Activated T-helper 1 cell treated with Interleukin-2 at 50 U/mL for 16 hours (primary cell): ENCODE data around the gene SEC61B.
"Not testable (repeated sequence)": the region's sequence is repeated elsewhere in the genome, so short reads cannot be mapped to it uniquely, and the experiment has no call there.

Source experiments
- DNase-seq: peaks from one replicate; pipeline ENCODE4 v3.0.0-alpha.2; 2020; ENCODE audit warnings: low read depth

SEC61B gene

DNA sequence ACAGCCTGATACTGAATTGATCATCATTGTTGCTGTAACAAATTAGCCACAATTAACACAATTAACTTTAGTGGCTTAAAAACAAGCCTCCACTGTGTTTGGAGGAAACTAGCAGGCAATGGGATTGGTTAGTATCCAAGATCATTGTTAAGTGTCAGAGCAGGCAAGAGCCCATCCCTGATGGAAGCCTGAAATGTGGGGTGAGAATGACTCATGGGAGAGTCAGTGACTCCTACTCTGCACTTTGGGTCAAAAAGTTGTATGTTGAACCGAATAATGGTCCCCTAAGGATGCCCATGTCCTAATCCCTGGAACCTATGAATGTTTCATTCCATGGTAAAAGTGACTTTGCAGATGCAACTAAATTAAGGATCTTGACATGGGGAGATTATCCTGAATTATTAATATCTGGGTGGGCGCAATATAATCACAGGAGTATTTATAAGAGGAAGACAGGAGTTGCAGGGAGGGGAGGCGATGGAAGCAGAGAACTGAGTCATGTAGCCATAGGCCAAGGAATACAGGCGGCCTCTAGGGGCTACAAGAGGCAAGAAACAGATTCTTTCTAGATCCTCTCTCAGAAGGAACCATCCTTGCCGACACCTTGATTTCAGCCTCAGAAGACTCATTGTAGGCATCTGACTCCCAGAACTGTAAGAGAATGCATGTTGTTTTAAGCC is 29.2 kb upstream of the SEC61B start:
- no peak for DNase-seq

DNA sequence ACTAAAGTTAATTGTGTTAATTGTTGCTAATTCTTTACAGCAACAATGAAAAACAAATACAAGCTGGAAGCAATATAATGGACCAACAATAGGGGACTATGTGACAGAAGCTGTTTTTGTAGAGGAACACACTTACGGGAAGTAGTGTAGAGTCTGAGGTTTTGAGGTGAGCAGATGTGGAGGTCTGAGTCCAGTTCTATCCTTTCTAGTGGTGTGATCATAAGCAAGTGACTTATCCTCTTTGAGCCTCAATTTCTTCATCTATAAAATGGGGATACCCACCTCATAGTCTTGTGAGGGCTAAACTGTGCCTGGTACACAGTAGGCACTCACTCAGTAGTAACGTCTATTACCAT is 28.6 kb upstream of the SEC61B start:
- no peak for DNase-seq

DNA sequence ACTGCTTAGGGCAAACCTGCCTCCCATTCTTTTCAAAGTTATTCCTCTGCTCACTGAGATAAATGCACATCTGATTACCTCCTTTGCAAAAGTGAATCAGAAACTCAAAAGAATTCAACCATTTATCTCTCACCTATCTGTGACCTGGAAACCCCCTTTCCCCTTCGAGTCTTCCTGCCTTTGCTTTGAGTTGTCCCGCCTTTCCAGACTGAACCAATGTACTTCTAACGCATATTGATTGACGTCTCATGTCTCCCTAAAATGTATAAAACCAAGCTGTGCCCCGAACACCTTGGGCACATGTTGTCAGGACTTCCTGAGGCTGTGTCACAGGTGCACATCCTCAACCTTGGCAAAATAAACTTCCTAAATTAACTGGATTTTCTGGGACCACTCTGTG is 25.6 kb upstream of the SEC61B start:
- DNase-seq, result not testable (repeated sequence)

DNA sequence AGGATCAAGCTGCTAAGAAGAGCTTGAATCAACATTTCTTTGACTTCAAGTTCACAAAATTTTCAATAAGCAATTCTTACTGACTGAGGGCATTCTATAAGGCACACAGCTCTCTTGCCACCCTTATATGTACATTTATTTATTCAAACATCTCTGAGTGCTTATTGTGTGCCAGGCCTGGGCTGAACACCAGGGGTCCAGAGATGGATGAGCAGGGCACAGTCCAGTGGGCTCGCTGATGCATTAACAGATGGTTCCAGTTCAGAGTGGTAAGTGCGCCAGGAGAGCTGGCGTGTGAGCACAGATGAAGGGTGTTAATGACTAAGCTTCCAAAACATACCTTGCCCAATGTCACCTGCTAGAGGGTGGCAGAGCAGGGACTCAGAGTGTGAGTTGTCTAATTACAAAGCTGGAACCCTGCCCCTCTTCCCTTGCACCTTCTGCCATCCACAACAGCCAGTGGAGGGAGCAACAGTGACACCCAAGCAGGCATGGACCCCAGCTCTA is 24.9 kb upstream of the SEC61B start:
- DNase-seq, result no peak

DNA sequence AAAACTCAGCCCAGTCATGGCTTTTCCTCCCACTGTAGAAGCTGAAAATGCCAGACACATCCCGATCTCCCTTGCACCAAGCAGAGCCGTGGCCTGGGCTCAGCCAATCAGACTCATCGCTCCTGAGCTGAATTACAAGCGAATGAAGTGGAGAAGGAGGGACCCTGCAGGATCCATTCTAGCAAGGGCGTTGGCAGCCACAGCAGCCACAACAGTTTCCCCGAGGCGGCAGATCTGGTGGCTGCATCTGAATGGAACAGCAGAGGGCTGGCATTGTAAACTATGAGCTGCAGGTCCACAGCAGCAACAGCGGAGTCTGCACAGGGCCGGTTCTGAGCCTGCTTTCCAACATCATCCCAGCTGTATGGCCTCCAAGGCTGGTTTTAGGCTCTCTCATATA is 24.1 kb upstream of the SEC61B start:
- no peak for DNase-seq

DNA sequence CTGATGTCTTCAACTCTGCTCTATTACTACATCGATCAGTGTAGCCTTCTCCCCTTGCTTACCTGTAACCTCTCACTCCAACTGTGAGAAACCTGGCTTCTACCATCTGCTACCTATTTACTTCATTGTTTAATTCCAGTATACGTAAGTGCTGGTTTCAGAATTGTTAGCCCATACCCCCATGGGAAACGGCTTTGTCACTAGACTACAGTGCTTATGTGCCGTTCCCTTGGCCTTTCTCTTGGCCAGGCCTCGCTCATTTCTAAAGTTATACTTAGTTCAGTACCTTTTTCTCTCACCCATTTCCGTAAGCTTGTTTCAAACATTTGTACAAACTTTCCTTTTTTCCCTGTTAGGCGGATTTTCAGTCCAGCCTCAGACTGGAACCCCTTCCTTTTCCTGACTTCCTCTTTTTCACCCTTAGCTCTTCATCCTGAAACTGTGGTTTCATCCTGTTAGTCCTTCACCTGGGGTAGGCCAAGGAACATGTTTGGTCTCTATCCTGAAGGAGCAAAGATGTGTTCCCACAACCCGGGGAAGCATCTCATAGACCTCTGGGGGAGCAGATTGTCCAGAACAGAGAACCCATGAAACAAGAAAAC is 22.0 kb upstream of the SEC61B start:
- DNase-seq, result no peak

DNA sequence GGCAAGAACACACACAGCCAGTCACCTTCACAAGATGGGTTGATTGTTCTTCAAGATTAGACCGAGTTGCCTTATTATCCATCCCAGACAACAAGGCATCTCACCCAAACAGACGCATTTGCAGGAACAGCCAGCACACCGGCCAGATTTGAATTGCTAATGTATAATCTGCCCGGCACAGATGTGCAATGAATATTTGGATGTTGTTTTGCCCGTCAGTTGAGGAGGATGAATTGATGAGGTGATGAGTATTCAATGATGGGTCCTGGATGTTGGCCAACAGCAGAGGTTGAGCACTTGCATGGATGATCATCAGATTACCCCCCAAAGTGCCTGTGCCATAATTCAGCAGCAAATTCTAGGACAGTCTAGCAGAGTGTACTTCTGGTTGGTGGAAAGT is 20.5 kb upstream of the SEC61B start:
- no peak for DNase-seq

DNA sequence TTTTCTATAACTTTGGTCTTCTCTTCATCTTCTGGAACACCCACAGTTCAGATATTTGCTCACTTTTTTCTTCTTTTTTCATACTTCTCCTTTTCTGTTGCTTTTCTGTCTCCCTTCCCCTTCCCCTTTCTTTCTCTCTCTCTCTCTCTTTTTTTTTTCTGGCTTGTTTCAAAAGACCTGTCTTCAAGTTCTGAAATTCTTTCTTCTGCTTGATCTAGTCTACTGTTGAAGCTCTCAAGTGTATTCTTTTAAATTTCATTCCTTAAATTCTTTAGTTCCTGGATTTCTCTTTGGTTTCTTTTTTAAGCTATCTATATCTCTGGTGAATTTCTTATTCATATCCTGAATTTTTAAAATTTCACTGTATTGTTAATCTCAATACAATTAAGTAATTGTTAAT is 11.5 kb upstream of the SEC61B start:
- no peak for DNase-seq

DNA sequence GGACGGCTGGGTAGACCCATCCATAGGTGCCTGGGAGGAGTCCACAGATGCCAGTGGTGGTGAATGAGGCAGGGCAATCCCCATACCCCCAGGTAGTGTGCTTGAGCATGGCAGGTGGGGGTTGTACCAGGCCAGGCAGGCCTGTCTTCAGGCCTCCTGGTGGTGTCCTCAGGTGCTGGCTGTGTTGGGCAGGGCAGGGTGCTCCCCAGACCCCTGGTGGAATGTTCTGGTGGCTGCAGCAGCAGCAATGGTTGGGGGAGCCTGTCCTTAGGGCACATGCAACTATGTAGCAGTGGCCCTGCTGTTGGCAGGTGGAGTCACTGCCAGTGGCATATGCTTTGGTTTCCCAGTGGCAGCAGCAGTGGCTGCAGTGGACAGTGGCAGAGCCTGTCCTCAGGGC is 10.3 kb upstream of the SEC61B start:
- no peak for DNase-seq

DNA sequence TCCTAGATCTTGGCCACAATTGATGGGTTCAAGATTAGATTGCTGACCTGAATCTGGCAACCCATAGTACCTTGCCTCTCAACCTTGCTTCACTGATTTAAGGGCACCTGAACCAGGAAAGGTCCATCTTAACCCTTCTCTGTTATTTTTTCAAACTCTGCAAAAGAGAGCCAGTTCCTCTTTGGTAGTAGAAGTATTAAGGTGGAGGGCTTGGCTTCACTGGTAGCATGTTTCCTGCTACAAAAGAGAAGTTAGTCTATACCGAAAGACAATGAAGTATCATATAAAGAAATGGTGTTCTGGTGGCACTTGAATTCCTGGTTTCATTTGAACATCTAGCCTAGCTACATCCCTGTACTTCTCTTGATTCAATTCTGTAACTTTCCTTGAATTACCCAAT is 8.9 kb upstream of the SEC61B start:
- no peak for DNase-seq

DNA sequence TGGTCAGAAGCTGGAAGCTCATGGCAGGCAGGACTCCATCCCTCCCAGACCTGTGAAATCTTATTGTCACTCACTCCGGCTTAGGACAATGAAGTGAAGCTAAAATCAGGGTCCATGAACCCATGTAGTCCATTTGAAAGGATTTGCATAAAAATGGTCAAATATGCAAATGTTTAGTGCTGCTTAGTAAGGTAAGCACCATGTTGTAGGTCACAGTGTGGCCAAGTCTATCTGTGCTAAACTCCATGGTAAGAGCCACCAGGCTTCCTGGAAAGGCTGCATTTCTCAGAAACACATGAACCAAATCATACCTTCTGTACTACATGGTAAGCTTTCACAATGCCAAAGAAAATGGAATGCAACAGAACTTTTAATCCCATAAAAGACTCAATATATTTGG is 6.0 kb upstream of the SEC61B start:
- no peak for DNase-seq

DNA sequence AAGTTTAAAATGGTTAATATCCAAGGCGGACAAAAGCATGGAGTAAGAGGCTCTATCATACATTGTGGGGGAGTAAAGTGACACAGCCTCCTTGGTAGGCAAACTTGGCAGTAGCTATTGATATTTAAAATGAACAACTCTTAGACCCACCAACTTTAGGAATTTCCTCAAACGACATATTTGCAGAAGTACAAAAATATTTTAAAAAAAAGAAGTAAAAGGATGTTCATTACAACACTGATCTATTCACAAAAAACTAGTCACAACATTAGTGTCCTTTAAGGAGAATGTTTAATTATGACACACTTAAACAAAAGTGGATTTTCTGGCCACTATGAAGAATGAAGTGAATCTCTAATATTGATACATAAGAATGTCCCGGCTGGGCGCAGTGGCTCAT is 2.1 kb upstream of the SEC61B start:
- DNase-seq, result no peak

DNA sequence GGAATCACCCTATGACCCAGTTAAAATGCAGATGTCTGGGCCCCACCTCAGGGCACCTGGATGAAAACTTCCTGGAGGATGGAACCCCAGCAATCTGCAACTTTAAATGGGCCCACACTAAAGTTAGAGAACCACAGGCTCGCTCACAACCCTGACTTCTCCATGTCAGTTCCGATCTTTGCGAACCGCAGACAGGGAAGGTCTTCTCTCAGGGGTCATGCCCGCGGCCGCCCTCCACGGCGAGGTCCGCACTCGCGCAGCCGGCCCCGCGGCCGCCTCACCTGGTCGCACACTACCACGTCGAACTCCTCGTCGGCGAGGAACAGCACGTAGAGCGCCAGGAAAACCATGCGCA is 839 bp upstream of the SEC61B start:
- no peak for DNase-seq

DNA sequence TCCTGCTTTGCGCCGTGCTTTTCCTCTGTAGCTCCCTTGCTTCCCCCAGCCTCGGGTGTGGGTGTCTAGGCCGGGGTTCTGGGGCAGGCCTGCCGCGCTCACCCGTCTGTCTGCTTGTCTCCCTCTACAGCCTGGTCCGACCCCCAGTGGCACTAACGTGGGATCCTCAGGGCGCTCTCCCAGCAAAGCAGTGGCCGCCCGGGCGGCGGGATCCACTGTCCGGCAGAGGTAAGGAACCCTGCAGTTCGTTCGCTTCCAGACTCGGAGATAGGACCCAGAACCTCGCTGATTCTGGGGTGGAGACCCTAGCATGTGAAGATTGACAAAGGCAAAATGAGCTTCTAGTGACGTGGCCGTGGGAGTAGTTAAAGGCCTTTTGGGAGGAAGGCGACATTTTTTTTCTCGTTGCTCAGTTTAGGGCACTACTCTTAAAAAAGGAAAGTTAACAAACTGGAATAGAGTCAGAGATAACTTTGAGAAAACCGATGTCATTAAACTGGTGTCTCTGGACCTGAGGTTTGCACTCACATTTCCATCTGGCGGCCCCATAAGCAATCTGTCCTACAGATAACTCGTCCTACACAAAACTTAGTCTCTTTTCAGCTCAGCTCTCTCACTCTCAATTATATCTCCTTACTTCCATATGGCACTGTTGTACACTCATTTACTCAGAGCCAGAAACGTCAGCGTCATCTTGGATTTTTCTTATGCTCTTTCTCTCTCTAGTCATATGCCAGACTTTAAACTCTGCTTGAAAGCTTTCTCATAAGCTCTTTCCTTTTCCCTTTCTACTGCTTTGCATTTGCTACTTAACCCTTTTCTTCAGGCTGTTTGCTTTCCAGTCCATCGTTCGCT is 561 bp downstream of the SEC61B start:
- DNase-seq, result no peak

DNA sequence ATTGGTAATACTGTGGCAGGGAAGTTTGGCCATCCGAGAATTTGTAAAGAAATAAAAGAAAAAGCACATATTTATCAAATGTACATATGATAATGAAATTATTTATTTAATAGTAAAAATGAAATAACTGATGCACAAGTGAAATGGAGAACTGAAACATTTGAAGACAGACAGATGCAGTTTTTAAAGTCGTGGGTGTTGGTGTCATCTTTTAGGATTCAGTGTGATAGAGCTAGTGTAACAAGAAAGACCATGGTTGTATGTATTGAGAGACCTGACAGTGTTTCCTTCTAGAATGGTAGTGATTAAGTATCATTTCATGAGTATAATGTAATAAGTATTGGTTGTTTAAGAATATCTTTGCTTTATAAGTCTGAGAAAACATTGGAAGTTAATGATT is 2.4 kb downstream of the SEC61B start:
- no peak for DNase-seq

DNA sequence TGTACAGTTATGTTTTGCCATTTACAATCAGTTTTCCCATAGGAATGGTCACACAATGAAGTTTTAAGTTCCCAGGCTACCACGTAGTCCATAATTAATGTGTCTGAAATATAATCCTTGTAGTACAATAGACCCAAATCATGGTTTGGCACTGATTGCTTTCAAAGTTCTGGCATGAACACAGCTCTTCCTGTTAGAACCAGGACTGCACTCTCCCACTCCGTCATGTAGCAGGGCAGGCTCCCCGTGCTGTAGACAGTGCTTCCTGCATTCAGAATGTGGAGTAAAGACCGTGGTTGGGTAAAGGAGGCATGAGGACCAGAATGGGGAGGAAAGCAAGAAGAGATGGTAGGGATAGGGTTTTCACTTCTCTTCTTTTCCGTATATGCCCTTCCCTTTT is 4.0 kb downstream of the SEC61B start:
- DNase-seq, result no peak

DNA sequence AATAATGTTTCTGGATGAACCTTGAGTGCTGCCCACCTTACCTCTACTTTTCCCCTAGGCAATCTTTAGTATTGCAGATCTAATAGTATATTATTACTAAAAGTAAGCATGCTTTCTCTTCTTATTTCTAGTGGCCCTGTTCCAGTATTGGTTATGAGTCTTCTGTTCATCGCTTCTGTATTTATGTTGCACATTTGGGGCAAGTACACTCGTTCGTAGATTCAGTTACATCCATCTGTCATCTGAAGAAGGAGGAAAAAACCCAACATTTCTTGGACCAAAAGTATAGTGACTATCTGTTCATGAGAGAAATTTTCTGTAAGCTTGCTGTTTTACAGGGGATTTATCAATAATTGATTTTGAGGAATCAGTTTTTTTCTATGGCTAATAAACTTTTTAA is 8.1 kb downstream of the SEC61B start:
- DNase-seq, result no peak

DNA sequence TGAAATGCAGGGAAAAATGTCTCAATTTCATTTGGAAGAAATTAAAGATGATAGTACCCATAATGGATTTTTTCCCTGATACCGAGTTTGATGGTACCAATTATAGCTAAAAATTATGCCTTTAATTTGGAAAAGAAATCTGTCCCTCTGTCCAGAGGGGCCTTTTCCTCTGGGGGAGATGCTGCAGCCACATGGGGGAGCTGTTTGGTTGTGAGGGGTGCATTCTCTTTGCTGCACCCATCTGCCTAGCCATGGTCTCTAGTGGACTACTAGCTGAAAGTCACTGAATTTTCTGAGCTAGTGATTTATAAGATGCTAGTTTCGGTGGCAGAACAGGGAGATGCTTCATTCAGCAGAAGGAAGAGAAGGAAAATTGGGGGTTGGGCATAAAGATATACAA is 9.6 kb downstream of the SEC61B start:
- DNase-seq, result no peak

DNA sequence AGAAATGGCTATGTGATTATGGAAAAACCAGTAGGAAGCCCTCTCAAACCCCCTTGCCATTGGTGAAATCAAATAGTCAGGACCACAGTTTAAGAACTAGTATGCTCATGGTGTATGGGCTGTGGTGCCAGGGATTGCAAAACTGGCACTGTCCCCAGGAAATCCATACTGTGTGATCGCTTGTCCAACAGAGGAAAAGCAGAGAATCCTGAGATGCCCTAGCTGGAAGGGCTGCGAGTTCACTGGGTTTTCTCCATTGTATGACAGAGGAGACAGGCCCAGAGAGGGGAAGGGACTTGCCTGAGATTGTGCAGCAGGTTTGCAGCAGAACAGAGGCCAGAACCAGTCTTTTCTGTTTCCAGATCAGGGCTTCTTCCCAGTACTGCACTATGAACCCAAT is 12.5 kb downstream of the SEC61B start:
- no peak for DNase-seq

DNA sequence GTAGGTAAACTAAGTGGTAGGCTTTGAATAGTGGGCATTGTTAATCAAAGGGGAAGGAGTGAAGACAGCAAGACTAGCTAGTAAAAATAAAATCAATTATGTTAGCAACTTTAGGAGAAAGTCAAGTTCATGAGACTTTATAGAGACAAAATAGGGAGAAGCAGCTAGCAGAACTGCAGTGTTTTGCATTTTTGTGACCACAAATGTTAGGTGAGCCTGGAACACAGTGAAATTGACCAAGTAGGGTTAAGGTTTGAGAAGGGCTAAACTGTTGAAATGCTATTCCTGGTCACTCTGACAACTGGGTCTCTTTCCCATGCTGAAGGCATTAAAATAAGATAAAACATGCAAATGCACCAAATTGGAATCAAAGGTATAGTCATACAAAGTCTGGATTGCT is 13.0 kb downstream of the SEC61B start:
- no peak for DNase-seq

DNA sequence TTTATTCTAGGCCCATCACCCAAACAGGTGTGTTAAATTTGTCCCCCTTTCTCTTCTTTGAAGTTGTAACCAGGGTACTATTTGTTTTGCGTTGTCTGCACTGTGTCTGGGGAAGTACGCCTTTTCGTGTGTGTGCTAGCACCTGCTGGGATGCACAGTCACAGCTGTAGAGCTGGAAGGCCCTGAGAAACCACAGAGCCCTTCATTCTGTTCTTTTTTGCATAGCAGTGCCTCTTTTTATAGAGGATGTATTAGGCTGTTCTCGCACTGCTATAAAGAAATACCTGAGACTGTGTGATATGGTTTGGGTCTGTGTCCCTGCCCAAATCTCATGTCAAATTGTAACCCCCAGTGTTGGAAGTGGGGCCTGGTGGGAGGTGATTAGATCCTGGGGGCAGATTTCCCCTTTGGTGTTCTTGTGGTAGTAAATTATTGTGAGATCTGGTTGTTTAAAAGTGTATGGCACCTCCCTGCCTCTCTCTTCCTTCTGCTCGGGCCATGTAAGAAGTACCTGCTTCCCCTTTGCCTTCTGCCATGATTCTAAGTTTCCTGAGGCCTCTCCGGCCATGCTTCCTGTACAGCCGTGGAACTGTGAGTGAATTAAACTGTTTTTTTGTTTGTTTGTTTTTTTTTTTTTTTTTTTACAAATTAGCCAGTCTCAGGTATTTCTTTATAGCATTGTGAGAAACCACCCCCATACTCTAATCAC is 14.0 kb downstream of the SEC61B start:
- no peak for DNase-seq

DNA sequence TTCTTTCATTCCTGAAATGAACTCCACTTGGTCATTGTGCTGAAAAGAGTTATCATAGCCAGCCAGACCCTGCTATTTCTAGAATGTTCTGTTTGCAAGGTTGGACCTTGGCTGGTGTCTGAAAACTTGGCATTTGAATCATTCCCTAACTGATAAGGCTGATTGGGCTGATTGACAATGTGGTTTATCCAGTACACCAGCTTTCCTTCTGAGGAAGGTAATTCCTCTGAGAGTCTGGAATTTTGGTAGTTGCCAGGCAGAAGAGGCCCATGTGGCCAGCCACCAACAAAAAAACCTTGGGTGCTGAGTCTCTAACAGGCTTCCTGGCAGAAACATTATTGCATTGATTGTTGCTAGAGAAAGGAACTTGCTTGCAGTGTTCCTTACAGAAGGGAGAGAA is 15.3 kb downstream of the SEC61B start:
- no peak for DNase-seq

DNA sequence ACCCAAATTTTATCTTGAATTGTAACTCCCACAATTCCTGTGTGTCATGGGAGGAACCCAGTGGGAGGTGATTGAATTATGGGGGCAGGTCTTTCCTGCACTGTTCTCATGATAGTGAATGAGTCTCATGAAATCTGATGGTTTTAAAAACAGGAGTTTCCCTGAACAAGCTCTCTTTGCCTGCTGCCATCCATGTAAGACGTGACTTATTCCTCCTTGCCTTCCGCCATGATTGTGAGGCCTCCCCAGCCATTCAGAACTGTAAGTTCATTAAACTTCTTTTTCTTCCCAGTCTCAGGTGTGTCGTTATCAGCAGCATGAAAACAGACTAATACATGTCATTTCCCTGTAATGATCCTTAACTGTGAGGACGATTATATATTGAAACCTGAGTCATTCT is 15.8 kb downstream of the SEC61B start:
- DNase-seq, result not testable (repeated sequence)
